Erythroblast (primary cell): ENCODE results near the gene EGR1.

Source experiments
- GATA1 ChIP-seq: IDR thresholded peaks from 2 replicates; pipeline ENCODE4 v1.6.1; 2011; ENCODE audit warnings: low read depth, mild to moderate bottlenecking, control low read depth, low read length, moderate library complexity
- POLR2A ChIP-seq: IDR thresholded peaks from 2 replicates; pipeline ENCODE4 v1.6.1; 2011; ENCODE audit warnings: mild to moderate bottlenecking, low read length

GRCh38 chr5:138448481-138449398 lies 16.5 kb upstream of the EGR1 start:
- TF ChIP-seq POLR2A, result no peak
- no peak for TF ChIP-seq GATA1
